B cell (primary cell): ENCODE measurements around the gene KYNU.

Source experiments
- CTCF ChIP-seq: fragments of 200-600 bp; IDR thresholded peaks from one replicate; pipeline ENCODE4 v1.8.0; 2022; ENCODE audit warnings: antibody characterized with exemption, mild to moderate bottlenecking
- EZH2 ChIP-seq: IDR thresholded peaks from 2 replicates; pipeline ENCODE4 v1.6.1; 2012; ENCODE audit warnings: borderline replicate concordance, low read depth, mild to moderate bottlenecking, moderate library complexity, low read length; ENCODE audit not compliant: insufficient read depth, poor library complexity, severe bottlenecking

DNA sequence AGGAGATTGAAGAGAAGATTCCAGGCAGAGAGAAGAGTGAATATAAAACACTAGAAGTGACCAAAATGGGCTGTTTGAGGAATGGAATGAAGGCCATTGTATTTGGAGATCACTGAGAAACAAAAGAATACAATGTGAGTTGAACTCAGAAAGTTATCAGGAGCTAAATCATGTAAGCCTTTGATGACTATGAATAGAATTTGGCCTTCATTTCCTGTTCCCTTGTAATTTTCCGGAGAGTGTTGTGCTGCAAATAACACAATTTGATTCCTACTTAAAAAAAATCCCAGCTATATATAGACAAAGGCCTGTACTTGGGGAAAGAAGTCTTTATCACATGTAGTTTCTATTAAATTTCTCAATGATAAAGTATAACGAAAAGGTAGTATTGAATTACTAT lies 33.7 kb upstream of the KYNU start:
- TF ChIP-seq CTCF (no peak), EZH2 (no peak)
